GM21390 (cell line): Measurements from ENCODE around the gene ADAM21.
"Not testable (repeated sequence)": the region's sequence is repeated elsewhere in the genome, so short reads cannot be mapped to it uniquely, and the experiment has no call there.

ENCODE experiments used
- ATAC-seq: cut with Tn5 transposase; IDR thresholded peaks from one replicate; pipeline ENCODE4 v1.9.1; 2021; ENCODE audit not compliant: unreplicated experiment

Gene ADAM21

DNA sequence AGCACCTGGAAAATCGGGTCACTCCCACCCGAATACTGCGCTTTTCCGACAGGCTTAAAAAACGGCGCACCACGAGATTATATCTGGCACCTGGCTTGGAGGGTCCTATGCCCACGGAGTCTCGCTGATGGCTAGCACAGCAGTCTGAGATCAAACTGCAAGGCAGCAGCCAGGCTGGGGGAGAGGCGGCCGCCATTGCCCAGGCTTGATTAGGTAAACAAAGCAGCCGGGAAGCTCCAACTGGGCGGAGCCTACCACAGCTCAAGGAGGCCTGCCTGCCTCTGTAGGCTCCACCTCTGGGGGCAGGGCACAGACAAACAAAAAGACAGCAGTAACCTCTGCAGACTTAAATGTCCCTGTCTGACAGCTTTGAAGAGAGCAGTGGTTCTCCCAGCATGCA lies 23.5 kb downstream of the ADAM21 start:
- ATAC-seq: not testable (repeated sequence)

DNA sequence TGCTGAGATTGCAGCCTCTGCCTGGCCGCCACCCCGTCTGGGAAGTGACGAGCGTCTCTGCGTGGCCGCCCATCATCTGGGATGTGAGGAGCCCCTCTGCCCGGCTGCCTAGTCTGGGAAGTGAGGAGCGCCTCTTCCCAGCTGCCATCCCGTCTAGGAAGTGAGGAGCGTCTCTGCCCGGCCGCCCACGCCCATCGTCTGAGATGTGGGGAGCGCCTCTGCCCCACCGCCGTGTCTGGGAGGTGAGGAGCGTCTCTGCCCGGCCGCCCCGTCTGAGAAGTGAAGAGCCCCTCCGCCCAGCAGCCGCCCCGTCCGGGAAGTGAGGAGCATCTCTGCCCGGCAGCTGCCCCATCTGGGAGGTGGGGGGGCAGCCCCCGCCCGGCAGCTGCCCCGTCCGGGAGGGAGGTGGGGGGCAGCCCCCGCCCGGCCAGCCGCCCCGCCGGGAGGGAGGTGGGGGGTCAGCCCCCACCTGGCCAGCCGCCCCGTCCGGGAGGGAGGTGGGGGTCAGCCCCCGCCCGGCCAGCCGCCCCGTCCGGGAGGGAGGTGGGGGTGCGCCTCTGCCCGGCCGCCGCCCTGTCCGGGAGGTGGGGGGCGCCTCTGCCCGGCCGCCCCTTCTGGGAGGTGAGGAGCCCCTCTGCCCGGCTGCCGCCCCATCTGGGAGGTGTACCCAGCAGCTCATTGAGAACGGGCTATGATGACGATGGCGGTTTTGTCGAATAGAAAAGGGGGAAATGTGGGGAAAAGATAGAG lies 25.6 kb downstream of the ADAM21 start:
- ATAC-seq: not testable (repeated sequence)

DNA sequence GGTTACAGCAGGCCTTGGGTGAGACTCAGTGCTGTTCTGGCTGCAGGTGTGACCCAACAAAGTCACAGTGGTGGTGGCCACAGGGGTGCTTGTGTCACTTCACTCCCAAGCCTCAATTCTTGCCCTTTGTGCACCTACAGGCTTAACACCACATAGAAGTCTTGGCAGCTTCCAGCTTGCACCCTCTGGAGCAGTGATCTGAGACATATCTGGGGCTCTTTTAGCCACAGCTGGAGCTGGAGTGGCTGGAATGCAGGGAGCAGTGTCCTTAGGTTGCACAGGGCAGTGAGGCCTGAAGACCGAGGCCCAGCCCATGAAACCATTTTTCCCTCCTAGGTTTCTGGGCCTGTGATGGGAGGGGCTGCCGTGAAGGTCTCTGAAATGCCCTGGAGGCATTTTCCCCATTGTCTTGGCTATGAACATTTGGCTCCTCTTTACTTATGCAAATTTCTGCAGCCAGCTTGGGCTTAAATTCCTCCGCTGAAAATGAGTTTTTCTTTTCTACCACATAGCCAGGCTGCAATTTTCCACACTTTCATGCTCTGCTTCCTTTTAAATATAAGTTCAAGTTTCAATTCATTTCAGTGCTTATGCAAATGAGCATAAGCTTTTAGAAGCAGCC lies 37.7 kb downstream of the ADAM21 start:
- ATAC-seq: no peak

DNA sequence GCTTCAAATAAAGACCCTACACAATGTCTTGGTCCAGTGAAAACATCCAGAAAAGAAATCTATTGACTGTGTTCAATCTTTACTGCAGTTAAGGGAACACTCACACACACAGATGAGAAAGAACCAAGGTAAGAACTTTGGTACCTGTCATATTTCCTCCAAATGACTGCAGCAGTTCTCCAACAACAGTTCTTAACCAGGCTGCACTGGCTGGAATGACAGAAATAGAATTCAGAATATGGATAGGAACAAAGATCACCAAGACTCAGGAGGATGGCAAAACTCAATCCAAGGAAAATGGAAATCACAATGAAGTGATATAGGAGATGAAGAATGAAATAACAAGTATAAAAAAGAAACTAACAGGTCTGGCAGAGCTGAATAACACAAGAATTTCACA lies 46.2 kb downstream of the ADAM21 start:
- ATAC-seq: no peak
